NCI-H1417 treated with DMSO at 0.1 percent for 48 hours (cell line): ENCODE results near the gene LMX1B.
A peak's percentile ranks its signal among the peaks of the same experiment; 100 is the strongest.
"Not testable (repeated sequence)": the region's sequence is repeated elsewhere in the genome, so short reads cannot be mapped to it uniquely, and the experiment has no call there.

ENCODE experiments used
- DNase-seq: peaks from one replicate; lab custom pipeline; 2025; lab: John Stamatoyannopoulos, UW

LMX1B gene

DNA sequence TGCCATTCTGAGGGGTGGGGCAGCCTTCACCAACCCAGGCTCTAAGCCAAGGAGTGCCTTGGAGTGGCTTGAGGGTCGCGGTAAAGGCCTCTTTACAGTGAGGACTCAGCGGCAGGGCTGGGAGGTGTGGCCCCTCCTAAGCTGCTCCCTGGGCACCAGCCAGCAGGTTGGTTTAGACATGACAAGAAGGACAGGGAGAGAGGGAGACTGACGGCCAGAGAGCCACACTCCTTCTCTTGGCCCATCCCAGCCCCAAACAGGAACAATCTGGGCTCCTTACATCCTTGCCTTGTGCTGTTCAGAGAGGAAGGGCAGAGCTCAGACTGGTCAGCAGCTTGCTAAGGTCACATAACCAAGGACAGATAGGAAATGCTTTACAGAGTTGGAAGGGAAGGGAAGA is 94.5 kb downstream of the LMX1B start:
- DNase-seq, result no peak

DNA sequence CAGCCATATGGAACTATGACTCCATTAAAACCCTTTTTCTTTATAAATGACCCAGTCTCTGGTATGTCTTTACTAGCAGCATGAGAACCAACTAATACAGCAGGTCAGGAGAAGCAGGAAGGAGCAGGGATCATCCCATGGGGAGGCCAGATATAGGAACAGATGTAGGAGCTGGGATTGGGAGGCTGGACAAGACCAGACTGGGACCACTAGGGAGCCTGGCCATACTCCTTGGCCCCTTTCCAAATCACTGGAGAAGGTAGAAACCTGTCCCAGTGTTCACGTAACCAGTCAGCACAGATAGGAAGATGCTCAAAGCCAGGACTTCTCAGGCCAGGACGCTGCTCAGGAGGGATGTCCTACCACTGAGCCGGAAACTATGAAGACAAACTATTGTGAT is 95.5 kb downstream of the LMX1B start:
- no peak for DNase-seq

DNA sequence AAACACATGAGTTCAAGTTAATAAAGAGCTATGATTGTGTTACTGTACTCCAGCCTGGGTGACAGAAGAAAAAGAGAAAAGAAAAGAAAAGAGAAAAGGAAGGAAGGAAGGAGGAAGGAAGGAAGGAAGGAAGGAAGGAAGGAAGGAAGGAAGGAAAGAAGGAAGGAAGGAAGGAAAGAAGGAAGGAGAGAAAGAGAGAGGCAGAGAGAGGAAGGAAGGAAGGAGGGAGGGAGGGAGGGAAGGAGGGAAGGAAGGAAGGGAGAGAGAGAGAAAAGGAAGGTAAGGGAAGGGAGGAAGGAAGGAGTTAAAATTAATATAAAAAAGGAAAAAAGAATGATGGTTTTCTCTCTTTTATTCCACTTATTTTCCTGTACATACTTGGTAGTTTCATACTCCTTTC is 101.7 kb downstream of the LMX1B start:
- DNase-seq, result no peak

DNA sequence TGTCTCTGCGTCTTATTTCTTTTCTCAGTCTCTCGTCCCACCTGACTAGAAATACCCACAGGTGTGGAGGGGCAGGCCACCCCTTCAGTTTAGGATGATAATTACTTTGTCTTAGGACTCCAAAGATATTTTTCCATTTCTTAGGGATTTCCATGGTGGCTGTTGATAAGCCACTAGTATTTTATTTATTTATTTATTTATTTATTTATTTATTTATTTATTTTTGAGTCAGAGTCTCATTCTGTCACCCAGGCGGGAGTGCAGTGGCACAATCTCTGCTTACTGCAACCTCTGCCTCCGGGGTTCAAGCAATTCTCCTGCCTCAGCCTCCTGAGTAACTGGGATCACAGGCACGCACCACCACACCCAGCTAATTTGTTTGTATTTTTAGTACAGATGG is 103.7 kb downstream of the LMX1B start:
- not testable (repeated sequence) for DNase-seq

DNA sequence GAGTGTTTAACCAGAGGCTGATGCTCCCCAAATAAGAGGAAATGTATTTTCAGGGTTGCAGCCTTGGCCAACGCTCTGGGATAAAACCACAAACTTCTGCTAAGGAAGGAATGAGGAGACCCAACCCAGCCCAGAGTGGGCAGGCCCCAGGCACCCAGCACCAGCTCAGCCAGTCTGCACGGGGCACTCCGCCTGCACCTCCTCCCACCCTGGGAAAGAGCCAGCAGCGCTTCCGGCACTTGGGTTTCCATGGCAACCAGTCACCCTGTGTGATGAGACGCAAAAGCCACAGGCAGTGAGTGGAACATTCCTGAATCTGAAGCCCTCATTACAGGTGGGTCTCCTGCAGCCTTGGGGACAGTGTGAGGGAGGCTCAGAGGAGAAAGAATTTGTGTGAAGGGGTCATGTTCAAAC is 105.9 kb downstream of the LMX1B start:
- DNase-seq, result peak; percentile 55

DNA sequence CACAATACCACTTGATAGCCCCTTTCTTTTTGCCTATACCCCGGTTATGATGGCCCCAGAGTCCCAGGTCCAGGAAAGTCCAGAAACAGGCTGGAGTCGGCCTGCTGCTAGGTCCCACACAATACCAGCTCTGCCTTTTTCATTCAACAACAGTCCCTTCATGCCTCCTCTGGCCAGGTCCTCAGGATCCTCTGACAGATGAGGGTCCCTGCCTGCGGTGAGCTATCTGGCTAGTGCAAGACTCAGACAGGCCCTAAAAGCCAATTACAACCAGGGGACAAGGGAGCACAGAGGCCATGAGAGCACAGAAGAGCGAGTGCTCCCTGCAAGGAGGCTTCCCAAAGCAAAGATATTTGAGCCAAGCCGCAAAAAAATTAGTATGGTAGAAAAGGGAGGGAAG is 106.3 kb downstream of the LMX1B start:
- DNase-seq, result no peak

DNA sequence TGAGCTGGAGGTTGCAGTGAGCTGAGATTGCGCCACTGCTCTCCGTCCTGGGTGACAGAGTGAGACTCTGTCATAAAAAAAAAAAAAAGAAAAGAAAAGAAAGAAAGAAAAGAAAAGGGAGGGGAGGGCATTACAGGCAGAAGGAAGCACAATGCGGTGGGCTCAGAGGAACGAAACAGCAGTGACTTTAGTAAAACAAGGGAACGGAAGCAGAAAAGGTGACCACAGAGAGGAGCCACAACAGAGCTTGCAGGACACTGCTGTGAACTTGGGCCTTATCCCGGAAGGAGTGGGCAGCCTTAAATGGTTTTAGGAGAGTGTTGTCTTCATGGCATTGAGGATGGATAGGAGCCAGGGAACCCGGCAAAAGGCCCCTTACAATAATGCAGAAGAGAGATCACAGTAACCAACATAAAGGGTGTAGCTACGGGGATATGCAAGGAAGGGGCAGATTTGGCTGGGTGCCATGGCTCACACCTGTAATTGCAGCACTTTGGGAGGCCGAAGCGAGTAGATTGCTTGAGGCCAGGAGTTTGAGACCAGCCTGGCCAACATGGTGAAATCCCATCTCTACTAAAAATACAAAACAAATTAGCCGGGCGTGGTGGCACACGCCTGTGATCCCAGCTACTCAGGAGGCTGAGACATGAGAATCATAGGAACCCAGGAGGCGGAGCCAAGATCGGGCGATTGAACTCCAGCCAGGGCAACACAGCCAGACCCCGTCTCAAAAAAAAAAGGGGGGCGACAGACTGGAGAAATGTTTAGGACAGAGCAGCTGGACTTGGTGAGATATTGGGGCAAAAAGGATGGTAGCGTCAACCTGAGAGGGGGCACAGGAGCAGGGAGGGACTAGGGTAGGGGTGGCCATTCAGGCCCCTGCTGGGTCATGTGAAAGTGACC is 107.2 kb downstream of the LMX1B start:
- DNase-seq, result no peak

DNA sequence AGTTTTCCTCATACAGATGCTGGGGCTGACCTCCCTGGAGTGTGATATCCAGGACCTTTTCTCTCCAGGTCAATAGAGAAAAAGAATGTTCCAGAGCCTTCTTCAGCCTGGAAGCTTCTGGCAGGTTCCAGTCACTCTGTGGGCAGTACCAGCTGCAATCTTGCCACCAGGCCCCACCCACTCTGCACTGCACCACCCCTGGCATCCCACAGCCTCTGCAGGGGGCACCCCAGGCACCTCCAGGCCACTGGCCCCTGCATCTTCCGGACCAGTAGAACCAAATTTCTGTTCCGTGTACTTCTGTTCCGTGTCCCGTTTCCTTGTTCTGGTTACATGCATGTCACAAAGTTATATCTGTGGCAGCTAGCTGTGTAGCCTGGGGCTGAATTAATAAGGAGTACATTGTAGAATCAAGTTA is 107.8 kb downstream of the LMX1B start:
- no peak for DNase-seq

DNA sequence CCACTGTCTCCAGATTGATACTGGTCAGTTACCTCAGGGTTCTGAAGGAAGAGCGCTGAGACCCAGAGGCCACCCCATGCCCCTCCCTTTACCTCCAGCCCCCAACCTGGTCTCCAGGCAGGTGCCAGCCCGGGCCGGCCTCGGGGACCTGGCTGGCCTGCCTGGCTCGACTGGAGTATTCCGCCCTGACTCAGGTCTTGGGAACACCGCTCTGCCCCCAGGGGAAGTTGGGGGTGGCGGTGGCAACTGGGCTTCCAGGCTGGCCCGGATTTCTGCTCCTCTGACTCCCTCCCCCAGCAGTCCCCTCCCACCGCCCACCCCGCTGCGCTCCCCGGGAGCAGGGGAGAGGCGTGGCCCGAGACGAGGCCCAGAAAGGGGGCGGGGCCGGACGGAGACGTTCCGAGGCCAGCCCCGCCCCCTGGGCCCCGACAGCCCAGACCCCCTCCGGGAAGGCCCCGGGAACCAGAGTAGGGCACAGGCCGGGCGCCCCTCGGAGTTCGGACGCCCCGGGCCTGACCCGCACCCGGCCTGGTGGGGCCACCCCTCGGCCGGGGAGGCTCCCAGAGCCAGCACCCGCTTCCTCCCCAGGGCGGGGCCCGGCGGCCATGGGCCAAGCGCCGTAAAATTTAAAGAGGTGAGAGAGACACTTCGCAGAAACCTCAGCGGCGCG is 108.7 kb downstream of the LMX1B start:
- DNase-seq, result no peak

DNA sequence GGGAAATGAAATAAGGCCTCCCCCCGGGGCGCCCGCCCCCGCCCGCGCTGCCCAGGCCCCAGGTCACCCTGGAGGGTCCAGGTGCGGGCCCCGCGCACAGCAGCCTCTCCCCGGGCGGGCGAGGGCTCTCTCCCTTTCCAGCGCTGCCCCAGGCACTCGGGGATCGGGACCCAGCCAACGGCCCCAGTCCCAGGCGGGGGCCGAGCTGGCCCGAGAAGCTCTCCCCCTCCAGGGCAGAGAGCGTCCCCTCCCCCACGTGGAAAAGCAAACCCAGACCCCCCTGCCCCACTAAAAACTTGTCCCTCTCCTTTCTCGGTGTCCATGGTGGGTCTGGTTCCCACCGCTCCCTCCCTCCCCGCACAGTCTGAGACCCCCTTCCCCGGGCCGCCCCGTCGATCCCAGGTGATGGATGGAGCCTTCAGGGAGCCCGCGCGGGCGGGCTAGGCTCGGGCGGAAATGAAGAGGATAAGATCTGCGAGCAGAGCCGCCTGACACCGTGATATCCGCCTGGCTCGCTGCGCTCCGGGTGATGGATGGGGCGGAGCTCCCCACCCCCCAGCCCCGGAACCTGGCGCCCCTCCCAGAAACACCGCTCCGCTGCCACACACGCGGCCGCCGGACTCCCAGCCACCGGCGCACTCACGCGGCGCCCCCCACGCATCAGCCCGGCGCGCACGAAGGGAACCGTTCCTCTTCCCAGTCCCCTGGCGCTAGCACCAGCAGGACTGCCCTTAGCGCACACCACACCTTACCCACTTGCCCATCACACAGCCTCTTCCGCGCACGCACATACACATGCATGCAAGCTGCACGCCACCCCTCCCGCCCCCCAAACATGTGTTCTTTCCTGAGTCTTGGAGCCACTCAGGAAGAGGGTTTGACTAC is 109.4 kb downstream of the LMX1B start:
- DNase-seq, result no peak

DNA sequence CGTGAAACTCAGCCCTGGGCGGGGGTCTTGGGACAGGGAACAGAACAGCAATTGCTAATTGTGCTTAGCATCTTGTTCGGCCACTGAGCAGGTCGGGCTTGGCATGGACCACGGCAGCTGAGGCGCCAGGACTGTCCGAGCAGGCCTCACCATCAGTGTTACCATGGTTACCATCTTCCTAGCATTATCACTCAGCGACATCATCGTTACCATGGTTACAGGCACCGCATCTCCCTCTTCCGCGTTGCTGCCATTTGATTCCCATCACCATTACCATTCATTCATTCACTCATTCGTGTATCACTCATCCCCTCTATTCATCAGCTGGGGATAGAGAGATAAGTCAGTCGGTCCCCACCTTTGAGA is 110.1 kb downstream of the LMX1B start:
- DNase-seq, result no peak

DNA sequence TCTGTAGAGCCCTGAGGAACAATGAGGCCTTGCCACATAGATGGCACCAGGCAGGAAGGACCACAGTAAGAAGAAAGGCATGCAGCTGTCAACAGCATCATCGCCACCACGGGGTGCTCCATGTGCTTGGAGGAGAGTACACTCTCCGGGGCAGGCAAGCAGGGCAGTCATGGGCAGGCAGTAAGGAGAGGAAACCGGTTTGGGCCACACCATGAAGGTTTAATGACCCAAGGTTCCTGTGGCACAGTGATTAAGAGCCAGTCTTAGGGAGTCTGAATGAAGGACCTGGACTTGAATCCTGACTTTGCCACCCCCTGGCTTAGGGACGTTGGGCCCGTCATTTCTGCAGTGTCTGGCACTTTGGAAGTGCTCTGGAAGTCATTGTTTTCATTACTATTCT is 110.5 kb downstream of the LMX1B start:
- DNase-seq, result no peak

DNA sequence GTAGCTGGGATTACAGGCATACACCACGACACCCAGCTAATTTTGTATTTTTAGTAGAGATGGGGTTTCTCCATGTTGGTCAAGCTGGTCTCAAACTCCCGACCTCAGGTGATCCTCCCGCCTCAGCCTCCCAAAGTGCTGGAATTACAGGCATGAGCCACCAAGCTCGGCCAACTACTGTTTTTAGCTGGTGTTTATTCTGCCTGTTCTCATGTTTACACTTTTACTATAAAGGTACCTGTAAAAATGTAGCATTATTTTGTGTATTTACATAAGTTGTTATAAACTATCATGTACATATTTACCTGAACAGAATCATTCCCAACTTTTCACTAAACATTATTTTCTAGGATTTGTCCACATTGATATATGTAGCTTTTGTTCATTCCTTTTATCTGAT is 111.8 kb downstream of the LMX1B start:
- not testable (repeated sequence) for DNase-seq

DNA sequence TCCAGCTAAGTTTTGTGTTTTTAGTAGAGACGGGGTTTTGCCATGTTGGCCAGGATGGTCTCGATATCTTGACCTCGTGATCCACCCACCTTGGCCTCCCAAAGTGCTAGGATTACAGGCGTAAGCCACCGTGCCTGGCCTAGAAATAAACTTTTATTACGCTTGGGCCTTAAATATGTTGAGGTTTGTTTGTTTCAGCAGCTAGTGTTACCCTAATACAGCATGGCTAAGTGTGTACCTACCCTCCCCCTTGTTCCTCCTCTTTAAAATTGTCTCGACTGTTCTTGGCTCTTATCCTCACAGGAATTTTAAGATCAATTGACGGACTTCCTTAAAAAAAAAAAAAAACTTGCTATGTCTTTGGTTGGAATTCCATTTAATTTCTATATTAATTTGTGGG is 114.5 kb downstream of the LMX1B start:
- not testable (repeated sequence) for DNase-seq

DNA sequence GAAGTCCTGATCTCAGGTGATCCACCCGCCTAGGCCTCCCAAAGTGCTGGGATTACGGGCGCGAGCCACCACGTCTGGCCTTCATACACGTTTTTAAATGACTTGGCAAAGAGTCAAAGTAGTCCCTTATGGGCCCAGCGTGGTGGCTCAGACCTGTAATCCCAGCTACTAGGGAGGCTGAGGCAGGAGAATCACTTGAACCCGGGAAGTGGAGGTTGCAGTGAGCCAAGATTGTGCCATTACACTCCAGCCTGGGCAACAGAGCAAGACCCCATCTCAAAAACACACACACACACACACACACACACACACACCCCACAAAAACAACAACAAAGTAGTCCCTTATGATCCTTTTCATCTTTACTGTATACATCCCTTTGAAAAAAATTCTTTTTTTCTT is 116.9 kb downstream of the LMX1B start:
- DNase-seq, result not testable (repeated sequence)

DNA sequence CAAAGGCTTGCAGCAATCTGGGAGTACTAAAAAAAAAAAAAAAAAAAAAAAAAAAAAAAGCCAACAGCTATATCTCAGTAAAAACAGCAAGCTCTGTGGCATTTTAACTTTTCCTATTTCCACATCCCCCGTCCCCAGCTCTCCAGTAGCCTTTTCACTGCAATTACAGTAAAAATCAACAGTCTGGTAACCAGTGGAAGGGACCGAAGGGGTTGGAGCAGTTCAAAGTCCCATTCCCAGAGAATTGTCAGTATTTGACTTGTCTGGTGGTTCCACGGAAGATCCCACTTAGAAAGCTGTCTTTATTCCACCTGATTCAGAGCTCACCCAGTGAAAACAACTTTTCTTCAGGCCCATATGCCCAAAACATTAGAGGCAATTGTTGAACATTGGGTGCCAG is 119.3 kb downstream of the LMX1B start:
- no peak for DNase-seq

DNA sequence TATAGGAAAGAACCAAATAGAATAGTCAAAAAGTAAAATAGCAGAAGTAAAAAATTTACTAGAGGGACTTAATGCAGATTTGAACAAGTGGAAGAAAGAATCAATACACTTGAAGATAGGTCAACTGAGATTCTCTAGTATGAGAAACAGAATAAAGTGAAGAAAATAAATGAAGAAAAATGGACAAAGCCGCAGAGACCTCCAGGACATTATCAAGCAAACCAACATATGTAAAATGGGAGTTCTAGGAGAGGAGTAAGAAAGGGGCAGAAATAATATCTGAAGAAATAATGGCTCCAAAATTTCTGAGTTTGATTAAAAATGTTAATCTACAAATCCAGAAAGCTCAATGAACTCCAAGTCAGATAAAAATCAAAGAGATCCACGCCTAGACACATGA is 121.1 kb downstream of the LMX1B start:
- no peak for DNase-seq

DNA sequence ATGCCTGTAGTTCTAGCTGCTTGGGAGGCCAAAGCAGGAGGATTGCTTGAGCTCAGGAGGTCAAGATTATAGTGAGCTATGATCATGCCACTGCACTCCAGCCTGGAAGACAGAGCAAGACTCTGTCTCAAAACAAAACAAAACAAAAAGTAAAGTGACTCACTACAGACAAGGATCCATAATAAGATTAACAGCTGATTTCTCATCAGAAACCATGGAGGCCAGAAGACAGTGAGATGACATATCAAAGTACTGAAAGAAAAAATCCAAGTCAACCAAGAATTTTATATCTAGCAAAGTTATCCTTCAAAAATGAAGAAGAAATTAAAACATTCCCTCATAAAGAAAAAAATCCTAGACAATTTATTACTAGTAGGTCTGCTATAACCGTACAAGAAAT is 121.8 kb downstream of the LMX1B start:
- DNase-seq, result no peak

DNA sequence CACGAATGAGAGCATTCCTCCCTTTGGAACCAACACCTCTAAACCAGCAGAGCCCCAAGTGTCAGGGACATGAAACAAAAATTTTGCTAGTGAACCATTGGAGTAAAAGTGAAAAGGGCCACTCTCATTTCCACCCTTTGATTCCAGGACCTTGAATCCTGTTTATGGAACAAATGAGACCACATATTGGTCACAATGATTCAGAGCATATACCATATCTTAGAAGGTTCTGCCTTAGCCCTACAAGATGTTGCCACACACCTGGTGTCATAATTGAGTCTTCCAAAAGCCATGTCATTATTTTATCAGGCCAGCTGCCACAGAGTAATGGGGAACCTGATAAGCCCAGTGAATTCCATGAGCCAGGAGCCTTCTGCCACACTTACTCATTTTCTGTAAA is 124.8 kb downstream of the LMX1B start:
- no peak for DNase-seq

DNA sequence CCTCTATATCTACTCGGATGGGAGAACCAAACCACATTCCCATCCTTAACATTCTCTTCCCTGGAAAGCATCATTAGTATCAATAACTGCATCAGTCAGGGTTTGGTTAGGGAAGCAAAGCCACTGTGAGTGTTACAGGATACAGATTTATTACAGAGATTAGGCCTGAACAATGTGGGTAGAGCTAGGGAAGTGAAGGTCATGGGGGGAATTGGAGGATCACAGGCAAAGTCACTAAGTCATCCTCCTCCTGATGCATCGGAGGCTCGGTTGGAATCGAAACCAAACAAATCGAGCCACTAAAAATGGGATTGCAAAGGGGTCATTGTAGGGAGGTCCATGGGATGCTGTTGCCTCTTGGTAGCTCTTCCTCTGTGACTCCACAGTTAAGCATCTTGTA is 129.3 kb downstream of the LMX1B start:
- no peak for DNase-seq

DNA sequence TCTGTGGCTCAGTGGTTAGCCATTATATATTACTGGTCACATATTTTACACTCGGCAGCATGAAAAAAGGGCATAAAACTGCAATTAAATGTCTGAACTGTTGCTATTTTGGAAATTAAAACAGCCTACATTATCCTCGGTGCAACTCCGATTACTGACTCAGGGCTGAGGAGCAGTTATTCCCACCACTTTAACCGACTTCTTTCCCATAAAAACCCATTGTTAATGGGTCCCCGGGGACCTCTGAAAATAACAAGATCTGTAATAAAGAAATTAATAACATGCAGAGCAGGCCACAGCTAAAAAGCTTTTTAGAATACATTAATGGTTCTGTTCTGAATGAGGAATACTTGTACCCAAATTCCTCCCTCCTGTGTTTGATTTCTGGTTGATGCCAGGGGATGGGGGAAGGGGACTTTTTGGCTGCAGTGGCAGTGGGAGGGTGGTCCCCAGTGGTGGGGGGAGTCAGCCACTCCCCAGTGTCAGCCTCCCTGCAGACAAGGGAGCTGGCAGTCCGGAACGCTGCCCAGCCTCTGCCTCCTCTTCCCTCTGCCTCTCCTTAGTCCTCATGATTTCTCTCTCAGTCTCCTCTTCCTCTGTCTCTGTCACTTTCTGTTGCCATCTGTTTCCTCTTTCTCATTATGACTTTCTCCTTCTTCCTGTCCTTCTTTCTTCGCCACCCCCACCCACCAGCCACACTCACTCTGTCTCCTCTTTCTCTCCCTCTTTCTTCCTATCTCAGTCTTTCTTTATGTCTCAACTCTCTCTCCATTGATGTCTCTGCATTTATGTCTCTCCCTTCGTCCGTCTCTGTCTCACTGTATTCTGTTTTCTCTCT is 132.1 kb downstream of the LMX1B start:
- no peak for DNase-seq
